GM19455 (cell line): Measurements from ENCODE around the gene PDPK1.
A peak's percentile ranks its signal among the peaks of the same experiment; 100 is the strongest.
"Not testable (repeated sequence)": the region's sequence is repeated elsewhere in the genome, so short reads cannot be mapped to it uniquely, and the experiment has no call there.

Experiments
- ATAC-seq: cut with Tn5 transposase; IDR thresholded peaks from one replicate; pipeline ENCODE4 v1.9.1; 2021; ENCODE audit not compliant: unreplicated experiment

Gene PDPK1

GRCh38 chr16:2523801-2524231 is 14.0 kb upstream of the PDPK1 start:
- ATAC-seq = no peak

DNA sequence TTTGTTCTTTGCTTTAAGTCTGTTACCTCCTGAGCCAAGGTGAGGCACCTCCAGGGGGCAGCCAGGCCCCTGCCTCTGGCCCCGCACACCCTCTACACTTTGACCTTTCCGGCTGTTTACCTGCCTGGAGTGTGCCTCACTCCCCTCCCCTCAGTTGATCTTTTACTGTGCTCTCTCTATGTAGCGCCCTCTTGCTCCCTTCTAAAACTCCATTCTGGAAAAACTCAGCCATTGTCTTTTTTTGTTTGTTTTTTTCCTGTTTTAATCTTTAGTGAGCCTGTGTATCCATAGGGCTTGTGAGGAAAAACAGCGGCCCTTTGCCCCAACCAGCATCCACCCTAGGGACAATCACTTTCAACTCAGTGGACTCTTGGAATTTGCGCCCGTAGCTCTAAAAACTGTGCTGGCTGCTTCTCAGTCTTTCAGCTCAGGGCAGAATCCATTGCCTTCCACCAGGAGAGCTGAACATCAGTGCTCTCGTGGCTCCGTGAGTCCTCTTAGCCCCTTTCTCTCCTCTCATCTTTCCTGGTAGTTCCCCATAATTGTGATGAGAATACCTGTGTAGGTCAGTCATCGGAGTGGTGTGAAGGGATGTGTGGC is 13.4 kb upstream of the PDPK1 start:
- no peak for ATAC-seq

DNA sequence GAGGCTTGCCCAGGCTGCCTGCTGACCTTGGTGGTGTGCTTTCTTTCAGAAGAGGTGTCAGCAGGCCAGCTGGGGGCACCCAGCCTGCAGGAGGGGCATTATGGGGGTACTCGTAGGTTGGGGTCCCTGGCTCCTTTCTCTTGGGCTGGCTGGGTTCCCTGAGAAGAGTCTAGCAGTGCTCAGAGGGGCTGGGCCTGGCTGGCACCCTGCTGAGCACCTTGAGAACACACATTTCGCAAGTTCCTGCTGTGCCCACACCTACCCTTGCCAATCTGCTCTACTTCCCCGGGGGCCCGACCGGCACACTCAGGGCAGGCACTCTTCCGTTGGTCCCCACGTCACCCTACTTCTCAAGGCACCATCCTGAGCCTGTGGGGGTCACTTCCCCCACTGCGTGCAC is 11.7 kb upstream of the PDPK1 start:
- ATAC-seq = no peak

GRCh38 chr16:2527071-2527783 is 10.6 kb upstream of the PDPK1 start:
- no peak for ATAC-seq

- ATAC-seq = no peak
Measured at GRCh38 chr16:2527784-2528100, 10.1 kb upstream of the PDPK1 start.

- ATAC-seq = no peak
Measured at GRCh38 chr16:2528161-2529060, 9.4 kb upstream of the PDPK1 start.

DNA sequence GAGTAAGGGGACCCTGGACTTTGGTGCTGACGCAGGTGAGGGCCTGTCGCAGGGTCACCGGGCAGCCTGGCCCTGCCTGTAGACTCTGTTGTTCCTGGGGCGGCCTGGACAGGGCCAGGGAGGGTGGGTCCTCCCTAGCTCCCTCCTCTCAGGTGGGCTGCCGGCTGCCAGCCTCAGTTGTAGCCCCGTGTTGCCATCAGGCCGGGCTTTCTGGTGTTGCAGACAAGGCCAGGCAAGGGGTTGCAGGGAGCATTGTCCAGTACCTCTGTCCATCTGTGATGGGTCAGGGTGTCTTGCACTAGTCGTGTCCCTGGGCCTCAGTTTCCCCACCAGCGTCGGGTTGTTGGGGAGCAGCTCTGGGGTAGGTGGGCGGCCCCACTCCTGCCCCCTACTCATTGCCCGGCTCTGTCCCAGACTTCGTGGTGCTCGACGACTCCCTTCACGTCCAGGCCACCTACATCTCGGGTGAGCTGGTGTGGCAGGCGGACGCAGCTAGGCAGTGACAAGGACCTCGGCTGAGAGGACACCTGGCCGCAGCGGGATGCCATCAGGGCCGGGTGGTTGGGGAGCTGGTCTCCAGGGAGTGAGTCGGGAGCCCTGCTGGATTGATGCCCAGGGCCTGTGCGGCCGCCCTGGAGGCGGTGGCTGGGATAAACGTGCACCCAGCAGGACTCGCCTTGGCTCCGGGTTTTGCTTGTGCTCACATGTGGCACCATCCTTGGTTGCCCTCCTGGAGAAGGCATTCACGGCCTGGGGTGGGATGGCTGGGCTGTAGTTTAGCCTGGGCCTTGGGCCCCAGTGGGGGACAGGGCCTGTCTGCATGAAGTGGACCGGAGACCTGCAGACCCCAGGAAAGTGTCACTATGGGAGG is 8.5 kb upstream of the PDPK1 start:
- no peak for ATAC-seq

DNA sequence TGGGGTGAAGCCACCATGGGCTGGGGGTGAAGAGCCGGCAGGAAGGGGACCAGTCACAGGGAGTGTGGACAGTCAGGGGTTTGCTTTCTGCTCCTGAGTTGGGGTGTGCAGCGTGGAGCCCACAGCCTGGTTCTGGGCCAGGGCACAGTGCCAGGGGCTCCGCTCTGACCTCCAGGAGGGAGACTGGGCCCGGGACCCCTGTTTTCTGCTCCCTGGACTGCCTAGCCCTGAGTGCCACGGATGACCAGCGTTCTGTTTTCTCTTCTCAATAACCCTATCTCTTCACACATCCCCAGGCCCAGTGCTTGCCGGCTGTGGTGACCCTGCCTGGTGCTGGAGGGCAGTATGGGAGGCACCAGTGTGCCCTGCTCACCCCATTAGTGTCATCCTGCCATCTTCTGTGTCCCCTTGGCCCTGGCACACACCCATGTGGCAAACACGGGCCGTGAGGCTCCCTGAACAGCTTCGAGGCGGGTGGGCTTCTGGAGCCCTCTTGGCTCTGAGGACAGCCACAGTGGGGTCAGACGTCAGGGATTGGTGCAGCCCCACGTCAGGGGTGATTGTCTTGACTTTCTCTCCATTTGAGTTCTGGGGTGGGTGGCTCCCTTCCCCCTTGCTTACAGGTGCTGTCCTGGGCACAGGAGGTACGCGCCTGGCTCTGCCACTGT is 7.7 kb upstream of the PDPK1 start:
- ATAC-seq = no peak

DNA sequence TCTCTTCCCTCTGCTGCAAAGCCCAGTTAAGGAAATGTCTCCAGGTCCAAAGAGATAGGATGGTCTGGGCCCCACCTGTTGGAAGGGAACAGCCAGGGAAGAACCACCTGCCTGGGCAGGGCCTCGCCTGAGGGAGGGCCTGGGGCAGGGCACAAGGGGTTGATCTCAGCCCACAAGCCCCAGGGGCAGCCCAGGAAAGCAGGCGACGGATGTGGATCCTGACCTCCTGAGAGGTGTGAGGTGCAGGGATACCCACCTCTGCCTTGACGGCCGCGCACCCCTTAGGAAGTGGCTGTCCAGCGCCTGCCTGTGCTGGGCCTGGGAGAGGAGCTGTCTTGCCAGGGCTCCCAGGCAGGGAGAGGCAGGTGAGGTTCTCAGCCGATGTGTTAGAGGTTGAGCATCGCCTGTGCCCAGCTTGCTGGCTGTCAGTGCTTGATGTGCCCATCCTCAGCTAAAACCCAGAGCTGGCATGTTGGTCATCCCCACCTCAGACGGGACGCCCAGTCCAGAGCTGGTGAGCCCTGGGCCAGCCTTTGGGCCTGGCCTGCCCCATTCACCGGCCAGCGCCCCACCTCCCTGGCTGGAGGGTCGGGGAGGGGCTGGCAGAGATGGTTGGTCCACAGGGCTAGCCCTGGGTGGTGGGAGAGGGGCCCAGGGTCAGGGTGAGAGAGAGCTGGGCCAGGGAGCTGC is 7.0 kb upstream of the PDPK1 start:
- ATAC-seq = no peak

DNA sequence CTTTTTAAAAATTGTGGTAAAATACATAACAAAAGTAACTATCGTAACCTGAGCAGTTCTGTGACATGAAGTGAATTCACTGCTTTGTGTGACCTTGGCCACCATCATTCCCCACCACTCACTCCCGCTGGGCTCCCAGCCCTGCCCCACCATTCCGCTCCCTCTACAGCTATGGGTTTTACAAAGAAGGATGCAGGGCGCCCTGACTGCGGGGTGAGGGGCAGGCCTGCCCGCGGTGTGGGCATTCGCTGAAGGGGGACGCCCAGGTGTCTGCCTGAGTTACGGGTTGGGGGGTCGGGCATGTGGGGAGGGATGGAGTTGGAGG is 6.5 kb upstream of the PDPK1 start, which contains the start of gene CEMP1:
Gene CEMP1 (minus strand): TSS at position 38 of the 325 bp plus-strand sequence. CDS start 335 bp downstream, outside the sequence.
- ATAC-seq = no peak

DNA sequence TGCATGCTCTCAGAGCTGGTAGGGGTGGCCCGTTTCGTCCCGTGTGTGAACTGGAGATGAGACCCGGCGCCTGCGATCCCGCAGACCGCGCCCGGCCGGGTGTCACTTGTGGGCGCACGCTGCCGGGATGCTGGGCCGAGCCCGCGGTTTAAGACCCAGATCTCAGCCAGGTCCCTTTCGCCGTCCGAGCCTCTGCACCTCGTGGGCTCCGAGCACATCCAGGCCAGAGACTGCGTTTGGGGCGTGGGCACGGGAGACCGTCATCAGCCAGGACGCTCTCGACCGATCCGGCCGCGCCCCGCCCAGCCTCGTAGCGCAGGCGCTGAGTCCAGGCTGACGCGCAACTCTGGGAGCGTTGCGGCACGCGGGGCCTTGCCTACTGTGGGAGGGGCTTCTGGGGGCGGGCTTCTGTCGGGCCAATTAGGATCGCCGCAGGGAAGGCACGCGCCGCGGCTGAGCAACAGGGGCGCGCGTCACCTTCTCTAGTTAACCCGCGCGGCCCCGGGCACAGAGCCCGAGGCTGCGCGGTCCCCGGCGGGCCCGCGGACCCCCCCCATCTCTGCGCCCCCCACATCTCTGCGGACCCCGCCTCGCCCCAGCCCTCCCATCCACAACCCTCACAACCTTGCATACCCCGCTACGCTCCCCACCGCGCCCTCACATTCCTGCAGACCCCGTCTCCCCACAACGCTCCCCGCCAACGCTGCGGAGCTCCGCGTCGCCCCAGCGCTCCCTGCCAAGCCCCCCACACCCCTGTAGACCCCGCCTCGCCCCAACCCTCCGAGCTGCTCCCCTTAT is 5.9 kb upstream of the PDPK1 start:
- peak; percentile 81 for ATAC-seq

DNA sequence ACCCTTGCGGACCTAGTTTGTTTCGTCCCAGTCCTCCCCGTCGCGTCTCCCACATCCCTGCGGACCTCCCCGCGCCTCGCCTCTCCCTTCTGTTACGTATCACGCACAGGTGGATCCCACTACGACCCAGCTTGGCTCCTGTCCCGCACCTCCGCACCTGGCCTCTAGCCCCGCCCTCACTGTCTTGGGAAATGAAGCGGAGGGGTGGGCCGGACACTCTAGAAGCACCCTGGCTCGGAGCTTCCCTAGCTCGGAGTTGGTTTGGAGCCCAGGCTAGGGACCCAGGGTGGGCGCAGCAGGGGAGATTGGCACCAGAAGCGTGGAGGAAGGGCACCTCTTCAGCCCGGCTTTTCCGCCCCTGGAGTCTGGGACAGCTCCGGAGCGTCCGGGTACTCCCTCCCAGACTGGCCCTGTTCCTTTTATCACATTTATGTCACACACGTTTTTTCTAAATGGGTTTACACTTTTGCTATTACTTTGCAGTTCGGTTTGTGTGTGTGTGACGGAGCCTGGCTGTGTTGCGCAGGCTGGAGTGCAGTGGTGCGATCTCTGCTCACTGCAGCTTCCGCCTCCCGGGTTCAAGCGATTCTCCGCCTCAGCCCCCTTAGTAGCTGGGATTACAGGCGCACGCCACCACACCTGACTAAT is 5.2 kb upstream of the PDPK1 start:
- ATAC-seq = no peak

GRCh38 chr16:2533142-2533755 is 4.6 kb upstream of the PDPK1 start:
- not testable (repeated sequence) for ATAC-seq

GRCh38 chr16:2533912-2534311 is 3.9 kb upstream of the PDPK1 start:
- ATAC-seq = no peak

GRCh38 chr16:2534335-2534734 is 3.5 kb upstream of the PDPK1 start:
- not testable (repeated sequence) for ATAC-seq

DNA sequence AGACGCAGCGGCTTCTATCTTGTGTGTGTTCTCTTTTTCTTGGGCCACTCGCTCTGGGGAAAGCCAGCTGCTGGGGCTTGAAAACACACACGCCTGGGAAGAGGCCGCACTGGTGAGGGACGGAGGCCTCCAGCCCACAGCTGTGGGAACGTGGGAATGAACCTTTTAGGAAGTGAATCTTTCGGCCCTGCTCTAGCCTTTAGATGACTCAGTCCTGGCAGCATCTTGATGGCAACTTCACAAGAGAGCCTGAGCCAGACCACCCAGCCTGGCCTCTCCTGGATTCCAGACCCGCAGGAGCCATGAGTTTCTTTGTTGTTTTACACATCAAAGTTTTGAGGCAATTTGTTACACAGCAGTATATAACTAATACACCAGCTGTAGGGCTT is 2.2 kb upstream of the PDPK1 start:
- ATAC-seq = no peak

- not testable (repeated sequence) for ATAC-seq
Measured at GRCh38 chr16:2539192-2539844, 1.5 kb downstream of the PDPK1 start.
